ENCODE data around the gene SLC27A3. TPM values are rescaled to one million over a fixed set of nuclear protein-coding genes. Genes with fewer than 3 reads are reported as not detected.

The SLC27A3 gene
- total RNA-seq, 1 experiment from 2014 or later: 5.0 TPM

GRCh38 chr1:153748903-153749302 lies 26.3 kb upstream of the SLC27A3 start:
- no TSS peak for BruUV-seq (replicated peaks)
- ChIA-PET CTCF (no interaction called here), POLR2A (ENCODE audit: low non-redundant PET) (no interaction called here)
- intact Hi-C loops (cut with micrococcal nuclease; ENCODE audit: unreplicated experiment): loop anchor here (1.0 to 2.0 kb wide), 2 partner anchors 70 to 238 kb away; partner anchors contain the start of gene NPR1
- no peak overlapping the region for H3K27ac ChIP-seq (ENCODE audit: low read depth, low read length, poor library complexity, severe bottlenecking)
- no peaks in the 10 kb centered on the region for H3K27me3 ChIP-seq (replicated peaks; ENCODE audit: insufficient read depth, low read depth, low read length, poor library complexity)
- no peaks in the 10 kb centered on the region for H3K9me3 ChIP-seq (ENCODE audit: low read depth, low read length, poor library complexity, severe bottlenecking)
- H3K4me1 ChIP-seq (ENCODE audit: insufficient read depth, low read length, poor library complexity, severe bottlenecking): no peaks in the 10 kb centered on the region
- TF ChIP-seq, protein P1, sequence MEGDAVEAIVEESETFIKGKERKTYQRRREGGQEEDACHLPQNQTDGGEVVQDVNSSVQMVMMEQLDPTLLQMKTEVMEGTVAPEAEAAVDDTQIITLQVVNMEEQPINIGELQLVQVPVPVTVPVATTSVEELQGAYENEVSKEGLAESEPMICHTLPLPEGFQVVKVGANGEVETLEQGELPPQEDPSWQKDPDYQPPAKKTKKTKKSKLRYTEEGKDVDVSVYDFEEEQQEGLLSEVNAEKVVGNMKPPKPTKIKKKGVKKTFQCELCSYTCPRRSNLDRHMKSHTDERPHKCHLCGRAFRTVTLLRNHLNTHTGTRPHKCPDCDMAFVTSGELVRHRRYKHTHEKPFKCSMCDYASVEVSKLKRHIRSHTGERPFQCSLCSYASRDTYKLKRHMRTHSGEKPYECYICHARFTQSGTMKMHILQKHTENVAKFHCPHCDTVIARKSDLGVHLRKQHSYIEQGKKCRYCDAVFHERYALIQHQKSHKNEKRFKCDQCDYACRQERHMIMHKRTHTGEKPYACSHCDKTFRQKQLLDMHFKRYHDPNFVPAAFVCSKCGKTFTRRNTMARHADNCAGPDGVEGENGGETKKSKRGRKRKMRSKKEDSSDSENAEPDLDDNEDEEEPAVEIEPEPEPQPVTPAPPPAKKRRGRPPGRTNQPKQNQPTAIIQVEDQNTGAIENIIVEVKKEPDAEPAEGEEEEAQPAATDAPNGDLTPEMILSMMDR (conservative IDR thresholded peaks at IDR 0.05; ENCODE audit: low read depth, low read length): no peak
- TF ChIP-seq EZH2 (IDR thresholded peaks at IDR 0.05; ENCODE audit: borderline replicate concordance, low read depth, low read length, poor library complexity, severe bottlenecking): no peak
- DNase-seq (ENCODE audit: low spot score): no peak
- peaks cover 81% of the 10 kb centered on the region for H3K36me3 ChIP-seq (ENCODE audit: insufficient read depth, low read length, poor library complexity, severe bottlenecking)
- no peak overlapping the region for H3K4me3 ChIP-seq (ENCODE audit: low read depth, low read length, poor library complexity, severe bottlenecking)

DNA sequence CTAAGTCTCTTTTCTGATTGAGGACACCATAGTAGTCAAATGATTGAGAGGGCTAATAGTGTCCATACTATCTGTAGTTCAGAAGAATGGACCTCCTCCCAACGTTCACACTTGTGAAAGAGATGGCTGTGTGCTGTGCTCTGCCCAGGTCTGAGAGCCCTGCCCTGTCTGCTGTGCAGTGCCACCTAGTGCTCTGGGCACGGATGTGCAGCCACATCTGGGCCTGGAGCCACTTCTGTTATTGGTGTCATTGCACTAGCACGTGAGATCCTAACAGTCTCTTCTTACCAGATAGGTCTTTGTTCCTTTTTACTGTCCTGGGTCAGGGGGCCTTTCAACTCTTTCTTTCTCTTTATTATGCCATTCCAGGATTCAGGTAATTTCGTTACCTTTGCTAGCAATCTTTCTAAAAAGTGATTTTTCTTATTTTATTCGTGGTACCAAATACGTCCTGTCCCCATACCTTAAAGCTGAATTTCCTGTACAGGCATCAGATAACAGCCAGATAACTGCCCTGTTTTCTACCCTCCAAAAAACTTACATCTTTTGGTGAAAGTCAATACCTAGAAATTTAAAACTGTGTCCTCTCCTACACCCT lies 25.7 kb upstream of the SLC27A3 start:
- BruUV-seq (replicated peaks): no TSS peak
- Histone ChIP-seq H3K27me3 (replicated peaks; ENCODE audit: insufficient read depth, low read depth, low read length, poor library complexity) (no peaks in the 10 kb centered on the region), H3K4me3 (ENCODE audit: low read depth, low read length, poor library complexity, severe bottlenecking) (no peak overlapping the region), H3K9me3 (ENCODE audit: low read depth, low read length, poor library complexity, severe bottlenecking) (no peaks in the 10 kb centered on the region), H3K27ac (ENCODE audit: low read depth, low read length, poor library complexity, severe bottlenecking) (no peak overlapping the region), H3K36me3 (ENCODE audit: insufficient read depth, low read length, poor library complexity, severe bottlenecking) (peaks cover 81% of the 10 kb centered on the region), H3K4me1 (ENCODE audit: insufficient read depth, low read length, poor library complexity, severe bottlenecking) (no peaks in the 10 kb centered on the region)
- CTCF ChIA-PET: no interaction called here
- intact Hi-C loops (cut with micrococcal nuclease; ENCODE audit: unreplicated experiment): loop anchor here (1.0 to 2.0 kb wide), 2 partner anchors 71 to 238 kb away; partner anchors contain the start of gene NPR1
- peak; percentile 85 for DNase-seq (ENCODE audit: low spot score)
- no peak for TF ChIP-seq EZH2 (IDR thresholded peaks at IDR 0.05; ENCODE audit: borderline replicate concordance, low read depth, low read length, poor library complexity, severe bottlenecking)
- TF ChIP-seq, protein P1 (conservative IDR thresholded peaks at IDR 0.05; ENCODE audit: low read depth, low read length): peak; percentile 98
- POLR2A ChIA-PET (ENCODE audit: low non-redundant PET): no interaction called here

DNA sequence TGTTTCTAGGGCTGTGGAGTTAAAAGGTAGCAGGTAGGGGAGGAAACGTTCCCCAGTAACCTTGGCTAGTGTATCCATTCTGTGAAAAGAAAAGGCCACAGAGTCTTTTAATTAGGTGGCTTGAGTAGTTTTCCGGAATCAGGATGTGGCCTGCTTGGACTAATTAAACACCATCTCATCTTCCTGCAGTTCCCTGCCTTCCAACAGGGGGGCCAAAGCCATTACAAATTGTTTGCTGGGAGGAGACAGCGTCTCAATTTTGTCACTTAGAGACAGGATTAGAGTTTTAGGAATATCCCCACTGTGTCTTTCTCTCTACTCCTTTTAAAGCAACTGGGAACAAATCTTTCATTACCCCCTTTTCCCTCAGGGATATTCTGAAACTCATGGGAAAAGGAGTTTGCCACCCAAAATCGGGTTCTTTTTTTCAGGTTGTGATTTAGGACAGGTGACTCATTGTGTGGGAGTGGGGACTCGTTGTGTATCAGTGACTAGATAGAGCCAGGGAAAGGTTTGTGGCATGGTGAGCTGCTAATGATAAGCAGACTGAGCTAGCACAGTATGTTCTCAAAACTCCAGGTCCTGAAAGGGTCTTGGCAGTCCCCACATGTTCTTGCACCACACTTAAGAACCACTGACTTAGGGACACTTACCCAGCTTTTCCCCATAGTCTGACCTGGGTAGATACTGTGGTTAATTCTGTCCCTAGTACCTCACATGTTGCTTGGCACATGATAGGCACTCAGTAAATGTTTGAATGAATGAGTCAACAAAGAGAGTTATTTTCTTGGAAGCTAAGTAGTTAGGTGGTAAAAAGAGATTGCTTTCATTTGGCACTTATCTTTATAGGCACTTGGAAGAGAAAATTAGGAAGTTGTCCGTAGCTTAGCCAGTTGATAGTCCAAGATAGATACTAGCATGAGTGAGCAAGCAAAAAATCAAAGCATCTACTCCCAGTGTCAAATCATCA lies 24.9 kb upstream of the SLC27A3 start:
- DNase-seq (ENCODE audit: low spot score): no peak
- Histone ChIP-seq H3K36me3 (ENCODE audit: insufficient read depth, low read length, poor library complexity, severe bottlenecking) (peaks cover 80% of the 10 kb centered on the region), H3K27me3 (replicated peaks; ENCODE audit: insufficient read depth, low read depth, low read length, poor library complexity) (no peaks in the 10 kb centered on the region), H3K4me1 (ENCODE audit: insufficient read depth, low read length, poor library complexity, severe bottlenecking) (no peaks in the 10 kb centered on the region), H3K4me3 (ENCODE audit: low read depth, low read length, poor library complexity, severe bottlenecking) (no peak overlapping the region), H3K9me3 (ENCODE audit: low read depth, low read length, poor library complexity, severe bottlenecking) (no peaks in the 10 kb centered on the region), H3K27ac (ENCODE audit: low read depth, low read length, poor library complexity, severe bottlenecking) (no peak overlapping the region)
- POLR2A ChIA-PET (ENCODE audit: low non-redundant PET): no interaction called here
- intact Hi-C loops (cut with micrococcal nuclease; ENCODE audit: unreplicated experiment): no loop called here
- TF ChIP-seq EZH2 (IDR thresholded peaks at IDR 0.05; ENCODE audit: borderline replicate concordance, low read depth, low read length, poor library complexity, severe bottlenecking): no peak
- TF ChIP-seq, protein P1 (conservative IDR thresholded peaks at IDR 0.05; ENCODE audit: low read depth, low read length): no peak
- CTCF ChIA-PET: no interaction called here
- no TSS peak for BruUV-seq (replicated peaks)

Measured in A673 (cell line).